H9 (cell line): ENCODE measurements around the gene GLRA1. TPM values are rescaled to one million over a fixed set of nuclear protein-coding genes. Genes with fewer than 3 reads are reported as not detected.

ENCODE experiments used
- DNase-seq: peaks from one replicate; pipeline ENCODE4 v3.0.0-alpha.2; 2017
- H2AFZ ChIP-seq: one replicate; pipeline ENCODE4 v1.6.1; 2013; ENCODE audit warnings: mild to moderate bottlenecking, low read length, control low read depth, moderate library complexity
- H2AK5ac ChIP-seq: 2 replicates; pipeline ENCODE4 v1.6.1; 2013; ENCODE audit warnings: low read length, control low read depth, mixed read lengths; ENCODE audit not compliant: insufficient read length
- H2BK120ac ChIP-seq: one replicate; pipeline ENCODE4 v1.6.1; 2013; ENCODE audit warnings: low read depth, mild to moderate bottlenecking, low read length, control low read depth, inconsistent platforms; ENCODE audit not compliant: poor library complexity, severe bottlenecking
- H2BK12ac ChIP-seq: 2 replicates; pipeline ENCODE4 v1.6.1; 2013; ENCODE audit warnings: low read length, control low read depth, mixed read lengths, low read depth; ENCODE audit not compliant: insufficient read length
- H2BK15ac ChIP-seq: 2 replicates; pipeline ENCODE4 v1.6.1; 2013; ENCODE audit warnings: low read depth, low read length, control low read depth
- H2BK20ac ChIP-seq: one replicate; pipeline ENCODE4 v1.6.1; 2013; ENCODE audit warnings: low read depth, mild to moderate bottlenecking, low read length, control low read depth, inconsistent platforms; ENCODE audit not compliant: poor library complexity, severe bottlenecking
- H2BK5ac ChIP-seq: 2 replicates; pipeline ENCODE4 v1.6.1; 2013; ENCODE audit warnings: low read length, control low read depth, mixed read lengths; ENCODE audit not compliant: insufficient read length
- H3K14ac ChIP-seq: 2 replicates; pipeline ENCODE4 v1.6.1; 2013; ENCODE audit warnings: low read length, control low read depth; ENCODE audit not compliant: insufficient read depth
- H3K18ac ChIP-seq: 2 replicates; pipeline ENCODE4 v1.6.1; 2013; ENCODE audit warnings: low read depth, mild to moderate bottlenecking, mixed read lengths, low read length, control low read depth; ENCODE audit not compliant: insufficient read length
- H3K23ac ChIP-seq: 2 replicates; pipeline ENCODE4 v1.6.1; 2013; ENCODE audit warnings: low read length, control low read depth, mixed read lengths, low read depth; ENCODE audit not compliant: insufficient read length
- H3K23me2 ChIP-seq: 2 replicates; pipeline ENCODE4 v1.6.1; 2013; ENCODE audit warnings: low read depth, mild to moderate bottlenecking, mixed read lengths, low read length, control low read depth; ENCODE audit not compliant: insufficient read length, poor library complexity, severe bottlenecking
- H3K27ac ChIP-seq: 2 replicates; pipeline ENCODE4 v1.5.1; 2013; ENCODE audit warnings: low read length, control low read depth, mixed read lengths, low read depth; ENCODE audit not compliant: insufficient read length
- H3K27me3 ChIP-seq: 2 replicates; pipeline ENCODE4 v1.6.1; 2013; ENCODE audit warnings: low read length, control low read depth, inconsistent platforms; ENCODE audit not compliant: insufficient read depth
- H3K4ac ChIP-seq: 2 replicates; pipeline ENCODE4 v1.6.1; 2013; ENCODE audit warnings: low read depth, mild to moderate bottlenecking, control low read depth, inconsistent platforms, low read length, moderate library complexity
- H3K4me1 ChIP-seq: 2 replicates; pipeline ENCODE4 v1.6.1; 2013; ENCODE audit warnings: low read length, control low read depth, inconsistent platforms; ENCODE audit not compliant: insufficient read depth
- H3K4me2 ChIP-seq: 2 replicates; pipeline ENCODE4 v1.6.1; 2013; ENCODE audit warnings: low read length, control low read depth, mixed read lengths; ENCODE audit not compliant: insufficient read length, insufficient read depth
- H3K56ac ChIP-seq: 2 replicates; pipeline ENCODE4 v1.6.1; 2013; ENCODE audit warnings: low read depth, mild to moderate bottlenecking, mixed read lengths, low read length, control low read depth; ENCODE audit not compliant: insufficient read length
- H3K79me1 ChIP-seq: 2 replicates; pipeline ENCODE4 v1.6.1; 2013; ENCODE audit warnings: low read depth, mild to moderate bottlenecking, moderate library complexity, low read length, control low read depth, inconsistent platforms; ENCODE audit not compliant: insufficient read depth, poor library complexity, severe bottlenecking
- H3K79me2 ChIP-seq: 2 replicates; pipeline ENCODE4 v1.6.1; 2013; ENCODE audit warnings: low read length, control low read depth, inconsistent platforms; ENCODE audit not compliant: insufficient read depth
- H3K9ac ChIP-seq: 2 replicates; pipeline ENCODE4 v1.6.1; 2013; ENCODE audit warnings: low read length, control low read depth, mixed read lengths; ENCODE audit not compliant: insufficient read length; ENCODE audit errors: extremely low read depth
- H3K9me3 ChIP-seq: one replicate; pipeline ENCODE4 v1.6.1; 2013; ENCODE audit warnings: low read depth, low read length, inconsistent platforms; ENCODE audit not compliant: control insufficient read depth
- H3T11ph ChIP-seq: one replicate; pipeline ENCODE4 v1.6.1; 2013; ENCODE audit warnings: mild to moderate bottlenecking, low read length, control low read depth, inconsistent platforms
- H4K20me1 ChIP-seq: one replicate; pipeline ENCODE4 v1.6.1; 2013; ENCODE audit not compliant: control insufficient read depth, insufficient read length, insufficient read depth
- H4K5ac ChIP-seq: 2 replicates; pipeline ENCODE4 v1.6.1; 2013; ENCODE audit warnings: low read depth, mild to moderate bottlenecking, mixed read lengths, low read length, control low read depth; ENCODE audit not compliant: insufficient read length
- H4K8ac ChIP-seq: replicated peaks from 2 replicates; pipeline ENCODE4 v1.6.1; 2013; ENCODE audit warnings: low read length, control low read depth, mixed read lengths, low read depth; ENCODE audit not compliant: insufficient read length
- H4K91ac ChIP-seq: 2 replicates; pipeline ENCODE4 v1.6.1; 2013; ENCODE audit warnings: low read depth, mild to moderate bottlenecking, moderate library complexity, mixed read lengths, low read length, control low read depth; ENCODE audit not compliant: insufficient read length
- H3K27ac Mint-ChIP-seq, 3 experiments: 2 replicates in 2 of 3; 3 replicates in 1 of 3; pipeline ENCODE4 v1.8.0; 2020 to 2021; ENCODE audit warnings: mixed read lengths in 3 of 3, mild to moderate bottlenecking in 1 of 3, moderate library complexity in 1 of 3
- H3K27me3 Mint-ChIP-seq: 2 replicates; pipeline ENCODE4 v1.8.0; 2021; ENCODE audit warnings: low read depth, mild to moderate bottlenecking, moderate library complexity, mixed read lengths
- H3K36me3 Mint-ChIP-seq, 3 experiments: 2 replicates in 2 of 3; 3 replicates in 1 of 3; pipeline ENCODE4 v1.8.0; 2020 to 2021; ENCODE audit warnings: low read depth in 3 of 3, mixed read lengths in 3 of 3; ENCODE audit not compliant: insufficient read depth in 1 of 3
- H3K4me1 Mint-ChIP-seq, 2 experiments: 2 replicates each; pipeline ENCODE4 v1.8.0; 2020; ENCODE audit warnings: mixed read lengths in 2 of 2
- H3K4me3 Mint-ChIP-seq, 2 experiments: 2 replicates in 1 of 2; 3 replicates in 1 of 2; pipeline ENCODE4 v1.8.0; 2020 to 2021; ENCODE audit warnings: mild to moderate bottlenecking in 2 of 2, mixed read lengths in 2 of 2, moderate library complexity in 1 of 2
- H3K9me3 Mint-ChIP-seq, 2 experiments: 2 replicates in 1 of 2; 3 replicates in 1 of 2; pipeline ENCODE4 v1.8.0; 2020; ENCODE audit warnings: mild to moderate bottlenecking in 2 of 2, mixed read lengths in 2 of 2, moderate library complexity in 1 of 2
- WGBS: extraction: QIAGEN DNeasy Blood & Tissue Kit; methylation state at CpG from one replicate; pipeline ENCODE4 v1.1.7; 2013; ENCODE audit warnings: missing lambda C conversion rate, low lambda C conversion rate, mixed read lengths; ENCODE audit not compliant: insufficient read length; ENCODE audit errors: extremely low coverage; 5-methylcytosine and 5-hydroxymethylcytosine counted together
- total RNA-seq: library from RNA; stranded (reverse); gene quantifications from 2 replicates; pipeline ENCODE4 v1.2.1, GENCODE V29; 2021
- TF ChIP-seq, protein P1 (sequence below): fragments of 200-600 bp; sonication (generic); conservative IDR thresholded peaks from 3 replicates; pipeline ENCODE4 v1.8.0; 2021; ENCODE audit warnings: antibody characterized with exemption, mild to moderate bottlenecking

The GLRA1 gene
- total RNA-seq, 1 experiment from 2014 or later, result not detected

DNA sequence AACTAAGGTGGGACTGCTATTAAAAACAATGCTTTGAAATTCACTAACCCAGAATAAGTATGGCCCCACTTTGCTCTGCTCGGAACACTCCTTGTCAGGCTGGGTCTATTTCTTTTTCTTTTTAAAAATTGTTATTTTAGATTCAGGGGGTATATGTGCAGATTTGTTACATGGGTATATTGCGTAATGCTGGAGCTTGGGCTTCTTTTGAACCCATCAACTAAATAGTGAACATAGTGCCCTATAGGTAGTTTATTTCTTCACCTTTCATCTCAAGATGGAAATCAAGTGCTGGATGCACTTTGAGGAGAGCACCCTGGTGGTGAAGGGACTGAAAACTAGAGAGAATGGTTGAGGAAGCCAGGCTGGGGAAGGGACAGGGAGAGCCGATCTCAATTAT is 51.0 kb downstream of the GLRA1 start:
- Histone ChIP-seq H3K23ac (no peak overlapping the region), H3K18ac (no peak overlapping the region), H2BK120ac (no peak overlapping the region), H3K4me1 (no peaks in the 10 kb centered on the region), H4K91ac (no peak overlapping the region), H2BK15ac (no peak overlapping the region), H3K27me3 (no peaks in the 10 kb centered on the region), H3K79me1 (no peaks in the 10 kb centered on the region), H3K56ac (no peak overlapping the region), H3K23me2 (no peaks in the 10 kb centered on the region), H3K14ac (no peak overlapping the region), H2AFZ (no peak overlapping the region), H3K4ac (no peak overlapping the region), H4K8ac (no peak overlapping the region), H4K20me1 (no peaks in the 10 kb centered on the region), H3T11ph (no peak overlapping the region), H2BK5ac (no peak overlapping the region), H3K9ac (no peak overlapping the region), H3K27ac (no peak overlapping the region), H3K9me3 (no peaks in the 10 kb centered on the region), H4K5ac (no peak overlapping the region), H3K79me2 (no peaks in the 10 kb centered on the region), H3K4me2 (no peak overlapping the region), H2BK12ac (no peak overlapping the region), H2BK20ac (no peak overlapping the region), H2AK5ac (no peak overlapping the region)
- peaks cover 3% of the 10 kb centered on the region in 2 experiments; a peak in 1 of 5 replicates for H3K9me3 Mint-ChIP-seq
- WGBS, result no CpG with 5 or more reads among the region's 3 CpGs
- no peak for DNase-seq
- H3K27me3 Mint-ChIP-seq, result peaks cover 19% of the 10 kb centered on the region
- TF ChIP-seq, protein P1, sequence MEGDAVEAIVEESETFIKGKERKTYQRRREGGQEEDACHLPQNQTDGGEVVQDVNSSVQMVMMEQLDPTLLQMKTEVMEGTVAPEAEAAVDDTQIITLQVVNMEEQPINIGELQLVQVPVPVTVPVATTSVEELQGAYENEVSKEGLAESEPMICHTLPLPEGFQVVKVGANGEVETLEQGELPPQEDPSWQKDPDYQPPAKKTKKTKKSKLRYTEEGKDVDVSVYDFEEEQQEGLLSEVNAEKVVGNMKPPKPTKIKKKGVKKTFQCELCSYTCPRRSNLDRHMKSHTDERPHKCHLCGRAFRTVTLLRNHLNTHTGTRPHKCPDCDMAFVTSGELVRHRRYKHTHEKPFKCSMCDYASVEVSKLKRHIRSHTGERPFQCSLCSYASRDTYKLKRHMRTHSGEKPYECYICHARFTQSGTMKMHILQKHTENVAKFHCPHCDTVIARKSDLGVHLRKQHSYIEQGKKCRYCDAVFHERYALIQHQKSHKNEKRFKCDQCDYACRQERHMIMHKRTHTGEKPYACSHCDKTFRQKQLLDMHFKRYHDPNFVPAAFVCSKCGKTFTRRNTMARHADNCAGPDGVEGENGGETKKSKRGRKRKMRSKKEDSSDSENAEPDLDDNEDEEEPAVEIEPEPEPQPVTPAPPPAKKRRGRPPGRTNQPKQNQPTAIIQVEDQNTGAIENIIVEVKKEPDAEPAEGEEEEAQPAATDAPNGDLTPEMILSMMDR, result no peak
- peaks cover 0 to 6% (median 1%) of the 10 kb centered on the region in 3 experiments; a peak in 2 of 7 replicates for H3K36me3 Mint-ChIP-seq
- peaks cover 6% of the 10 kb centered on the region in 2 experiments; a peak in 3 of 4 replicates for H3K4me1 Mint-ChIP-seq
- no peak overlapping the region for H3K27ac Mint-ChIP-seq
- H3K4me3 Mint-ChIP-seq, result no peak overlapping the region
